Aorta (tissue), 5 donors: ENCODE measurements around the gene CCDC85C. TPM values are rescaled to one million over a fixed set of nuclear protein-coding genes. Genes with fewer than 3 reads are reported as not detected.

ENCODE experiments used
- ATAC-seq: fragments of 200-7000 bp; cut with Tn5 transposase; one replicate; pipeline ENCODE4 v1.9.1; 2022; ENCODE audit warnings: moderate library complexity; ENCODE audit not compliant: low FRiP score
- DNase-seq, 2 donors: peaks; one replicate each; pipeline ENCODE4 v3.0.0-alpha.2; 2020
- H3K27ac ChIP-seq, 2 donors: one replicate each; pipeline ENCODE4 v1.5.1; 2013; ENCODE audit warnings: low read length in 2 of 2, mild to moderate bottlenecking in 2 of 2, moderate library complexity in 2 of 2, control low read depth in 1 of 2, inconsistent platforms in 1 of 2, low read depth in 1 of 2
- H3K27me3 ChIP-seq, 2 donors: one replicate each; pipeline ENCODE4 v1.6.1; 2013; ENCODE audit warnings: control low read depth in 1 of 2, low read length in 1 of 2, mild to moderate bottlenecking in 1 of 2, moderate library complexity in 1 of 2; ENCODE audit not compliant: insufficient read depth in 2 of 2, control insufficient read depth in 1 of 2
- H3K36me3 ChIP-seq, 2 donors: one replicate each; pipeline ENCODE4 v1.6.1; 2013; ENCODE audit warnings: control low read depth in 1 of 2, low read length in 1 of 2, mild to moderate bottlenecking in 1 of 2; ENCODE audit not compliant: insufficient read depth in 2 of 2, control insufficient read depth in 1 of 2
- H3K4me1 ChIP-seq, 2 donors: one replicate each; pipeline ENCODE4 v1.6.1; 2013; ENCODE audit warnings: low read length in 2 of 2, control low read depth in 1 of 2, mild to moderate bottlenecking in 1 of 2, moderate library complexity in 1 of 2; ENCODE audit not compliant: insufficient read depth in 2 of 2, control insufficient read depth in 1 of 2
- H3K4me3 ChIP-seq, 2 donors: one replicate each; pipeline ENCODE4 v1.5.1; 2013; ENCODE audit warnings: low read length in 2 of 2, control low read depth in 1 of 2, mild to moderate bottlenecking in 1 of 2
- H3K9me3 ChIP-seq: one replicate; pipeline ENCODE4 v1.6.1; 2013; ENCODE audit warnings: mild to moderate bottlenecking, low read length; ENCODE audit not compliant: control insufficient read depth
- WGBS, 2 donors: extraction: QIAGEN DNeasy Blood & Tissue Kit; methylation state at CpG; one replicate each; pipeline ENCODE4 v1.1.7; 2013; 5-methylcytosine and 5-hydroxymethylcytosine counted together
- intact Hi-C, 2 donors: fragments of 100-400 bp; cut with DNase I; formaldehyde crosslinking; loops; one replicate each; pipeline versions ENCODE4 v1.14.2 to v1.15.0; 2022
- polyA plus RNA-seq, 2 donors: library from polyadenylated mRNA; stranded (reverse); fragments of 200-250 nt; gene quantifications; one replicate each; pipeline ENCODE4 v1.2.3, GENCODE V29; 2013
- total RNA-seq, 2 donors: library from RNA; stranded (reverse); fragmentation: NEBNext Ultra II Directional; extraction: Animal tissue kit (Norgen Biotek cat#: 25700); gene quantifications; one replicate each; pipeline ENCODE4 v1.2.1, GENCODE V29; 2021
- donor health status: healthy with polysubstance abuse.
- donor health status: Bipolar disorder and iron deficiency.
- donor health status: DM: no; HTN: no; CAD: no.
- donor health status: DM: no; HTN: no; CAD: no.
- donor health status: DM: yes; HTN: yes; CAD: no.

CCDC85C gene
- total and polyA plus RNA-seq, 4 donors: 1.2 to 8.1 (median 7.0) TPM

DNA sequence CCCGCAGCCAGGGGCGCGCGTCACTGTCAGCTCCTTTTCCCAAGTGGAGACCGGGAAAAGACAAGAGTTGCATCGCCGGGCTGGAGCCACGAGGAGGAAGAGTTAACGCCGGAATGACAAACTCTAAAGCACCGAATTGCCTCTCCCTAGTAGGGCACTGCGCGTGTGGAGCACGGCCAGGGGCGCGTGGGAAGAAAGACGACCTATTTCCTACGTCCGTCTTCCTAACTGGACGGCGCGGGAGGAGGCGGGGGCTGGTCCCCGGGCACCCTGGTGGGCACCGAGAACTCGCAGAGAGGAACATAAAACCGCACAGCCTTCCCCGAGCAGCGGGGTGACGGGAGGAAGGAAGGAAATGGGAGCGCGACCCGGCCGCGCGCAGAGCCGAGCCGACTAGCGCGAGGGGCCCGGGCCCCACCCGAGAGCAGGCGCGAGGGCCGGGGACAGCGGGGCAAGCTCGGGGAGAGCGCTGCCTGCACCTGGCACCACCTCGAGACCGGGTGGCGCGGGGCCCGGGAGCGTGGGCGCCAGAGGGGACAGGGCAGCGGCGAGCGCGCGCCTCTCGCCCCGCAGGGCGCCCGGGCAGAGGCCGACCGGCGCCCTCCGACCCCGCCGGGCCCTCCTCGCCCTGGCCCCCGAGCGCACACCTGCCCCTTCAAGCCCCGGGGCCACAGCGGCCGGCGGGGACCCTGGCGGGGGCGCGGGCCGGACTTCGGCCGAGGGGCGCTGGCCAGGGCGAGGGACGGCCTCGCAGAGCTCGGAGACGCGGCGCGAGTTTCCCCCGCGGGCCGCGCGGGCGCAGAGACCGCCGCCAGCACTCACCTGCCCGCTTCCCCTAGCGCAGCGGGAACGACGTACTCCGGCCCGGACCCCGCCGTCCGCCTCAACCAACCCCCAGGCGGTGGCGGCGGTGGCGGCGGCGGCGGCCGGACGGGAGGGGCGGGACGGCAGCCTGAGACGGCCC lies 123.8 kb downstream of the CCDC85C start, which contains the start of gene SETD3:
SETD3 (minus strand) TSS at position 954 of the 964 bp plus-strand sequence. CDS start 15,054 bp downstream, outside the sequence.
- H3K4me1 ChIP-seq: no peaks in the 10 kb centered on the region
- ATAC-seq: no peak
- WGBS, 2 donors: 0 to 1% methylated on average over 74 to 122 of the region's 122 CpGs
- H3K27ac ChIP-seq: peak within 1 kb of the TSS; percentile 88 to 91
- no peaks in the 10 kb centered on the region for H3K27me3 ChIP-seq
- H3K36me3 ChIP-seq: no peaks in the 10 kb centered on the region
- no peaks in the 10 kb centered on the region for H3K9me3 ChIP-seq
- peak within 1 kb of the TSS; percentile 89 to 92 for H3K4me3 ChIP-seq
- intact Hi-C loops: loop anchor here in 1 of 2 donors (2.0 to 10.0 kb wide), 2 partner anchors 49 to 125 kb away; partner anchors contain the start of gene CCDC85C
- peak; percentile 79 to 88 for DNase-seq

DNA sequence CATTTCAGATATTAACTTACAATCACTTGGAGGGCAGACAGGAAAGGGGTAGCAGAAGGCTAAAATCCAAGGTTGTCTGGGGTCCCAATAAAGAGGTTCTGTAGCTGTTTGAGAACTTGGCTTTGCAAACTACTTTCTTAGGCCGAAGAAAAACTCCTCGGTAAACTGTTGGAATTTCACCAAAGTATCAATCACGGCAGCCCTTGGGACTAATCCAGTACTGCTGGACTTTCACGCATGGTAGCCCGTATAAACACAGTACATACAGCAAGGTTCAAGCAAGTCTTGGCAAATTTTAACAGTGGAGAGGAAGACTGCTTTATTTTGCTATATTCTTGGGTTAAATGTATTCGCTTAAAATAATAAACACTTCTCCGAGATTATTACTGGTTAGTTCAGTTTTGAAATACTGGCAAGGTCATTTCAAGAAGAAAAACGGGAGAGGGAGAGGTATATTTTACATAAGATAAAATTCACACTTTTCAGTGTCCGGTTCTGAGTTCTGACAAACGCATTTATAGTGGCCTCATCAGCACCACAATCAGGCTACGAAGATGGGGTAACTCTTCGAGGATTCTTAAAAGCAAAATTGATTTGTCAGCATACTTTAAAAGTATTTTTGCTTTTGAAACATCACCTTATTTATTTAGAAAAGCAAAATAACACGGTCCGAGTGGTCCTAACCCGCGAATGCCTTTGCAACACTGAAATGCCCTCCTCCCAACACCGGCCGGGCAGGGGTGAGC lies 124.7 kb downstream of the CCDC85C start:
- H3K9me3 ChIP-seq: no peaks in the 10 kb centered on the region
- peak overlapping the region; percentile 2 to 85 for H3K4me3 ChIP-seq
- DNase-seq (no peak), ATAC-seq (no peak)
- H3K27me3 ChIP-seq: no peaks in the 10 kb centered on the region
- no peaks in the 10 kb centered on the region for H3K4me1 ChIP-seq
- intact Hi-C loops: no loop called here
- no peak overlapping the region for H3K27ac ChIP-seq
- WGBS, 2 donors: 2 to 4% methylated on average over 18 of the region's 18 CpGs
- no peaks in the 10 kb centered on the region for H3K36me3 ChIP-seq

DNA sequence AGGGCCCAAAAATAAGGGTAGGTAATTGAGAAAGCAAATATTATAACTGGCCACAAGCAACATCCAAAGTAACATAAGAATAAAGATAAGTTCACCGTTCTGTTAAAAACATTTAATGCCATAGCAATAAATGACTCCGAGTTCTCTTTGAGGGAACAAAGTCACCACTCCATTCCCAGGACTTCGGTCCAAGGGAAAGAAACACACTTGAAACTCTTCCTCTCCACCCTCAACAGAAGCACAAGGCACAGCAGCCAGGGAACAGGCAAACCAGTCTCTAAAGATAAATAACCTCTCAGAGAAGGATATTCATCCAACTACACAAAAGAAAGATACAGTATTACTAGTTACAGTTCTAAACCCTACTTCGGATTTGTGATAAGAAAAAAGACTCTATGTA lies 125.9 kb downstream of the CCDC85C start:
- Histone ChIP-seq H3K4me1 (no peaks in the 10 kb centered on the region), H3K27me3 (no peaks in the 10 kb centered on the region), H3K27ac (no peak overlapping the region), H3K36me3 (no peaks in the 10 kb centered on the region), H3K4me3 (no peak overlapping the region), H3K9me3 (no peaks in the 10 kb centered on the region)
- no peak for DNase-seq
- WGBS, 2 donors: 44 to 52% methylated on average over 4 of the region's 4 CpGs
- intact Hi-C loops: no loop called here
- no peak for ATAC-seq

DNA sequence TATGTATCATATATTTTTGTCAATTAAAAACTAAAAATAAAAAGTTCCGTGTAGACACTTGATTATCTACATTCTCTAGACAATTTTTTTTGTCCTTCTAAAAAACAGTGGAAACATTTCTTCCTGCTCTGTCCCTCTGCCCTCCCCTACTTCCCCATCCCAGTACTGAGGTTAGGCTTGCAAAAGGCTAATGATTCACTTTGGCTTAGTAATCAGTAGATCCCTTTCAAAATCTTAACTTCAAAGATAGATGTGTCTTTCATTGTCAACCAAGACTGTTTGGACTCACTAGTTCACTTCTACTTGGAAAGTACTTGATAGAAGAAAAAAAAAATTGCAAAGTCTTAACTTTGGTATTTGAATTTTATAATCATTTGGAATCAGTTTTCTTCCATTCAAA lies 127.1 kb downstream of the CCDC85C start:
- DNase-seq (no peak), ATAC-seq (no peak)
- Histone ChIP-seq H3K4me1 (no peaks in the 10 kb centered on the region), H3K4me3 (no peak overlapping the region), H3K9me3 (no peaks in the 10 kb centered on the region), H3K27me3 (no peaks in the 10 kb centered on the region), H3K27ac (no peak overlapping the region), H3K36me3 (no peaks in the 10 kb centered on the region)
- WGBS, 2 donors: 60 to 70% methylated on average over 1 of the region's 1 CpG
- intact Hi-C loops: no loop called here

DNA sequence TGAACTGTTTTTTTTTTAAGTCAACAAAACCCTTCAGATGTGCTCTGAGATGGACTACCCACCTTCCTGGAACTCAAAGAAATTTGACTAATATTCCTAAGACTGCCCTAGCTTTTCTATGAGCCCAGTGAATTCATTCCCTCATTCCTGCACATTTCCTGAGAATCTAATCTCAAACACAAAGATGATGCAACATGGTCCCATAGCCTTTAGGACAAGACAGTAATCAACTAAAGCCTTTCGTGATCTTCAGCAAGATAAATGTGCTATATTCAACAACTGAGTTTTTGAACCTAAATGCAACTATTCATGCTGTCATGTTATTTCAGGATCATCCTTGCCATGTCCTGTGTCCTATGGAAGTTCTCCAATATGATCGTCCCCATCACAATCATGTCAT lies 128.3 kb downstream of the CCDC85C start:
- WGBS, 2 donors: 89 to 94% methylated on average over 2 of the region's 2 CpGs
- Histone ChIP-seq H3K4me1 (no peaks in the 10 kb centered on the region), H3K4me3 (no peak overlapping the region), H3K27ac (no peak overlapping the region), H3K36me3 (no peaks in the 10 kb centered on the region), H3K9me3 (no peaks in the 10 kb centered on the region), H3K27me3 (no peaks in the 10 kb centered on the region)
- intact Hi-C loops: no loop called here
- DNase-seq (no peak), ATAC-seq (no peak)

DNA sequence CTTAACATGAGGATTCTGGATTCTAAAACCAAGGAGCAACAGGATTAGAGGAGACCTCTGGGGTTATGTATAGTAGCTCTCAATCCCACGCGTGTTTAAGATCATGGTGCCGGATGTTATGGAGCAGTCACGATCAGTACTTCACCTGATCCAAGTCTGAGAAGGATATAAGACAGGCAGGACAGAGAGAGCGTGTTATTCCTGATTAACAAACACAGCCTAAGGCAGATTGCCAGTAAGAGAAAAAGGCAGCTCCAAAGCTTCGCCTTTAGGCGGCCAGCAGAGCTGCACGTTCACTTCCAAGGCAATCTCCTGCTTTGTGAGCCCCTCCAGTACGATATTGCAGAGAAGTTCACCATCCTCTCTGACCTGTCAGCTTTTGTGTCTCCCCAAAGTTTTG lies 128.8 kb downstream of the CCDC85C start:
- H3K36me3 ChIP-seq: no peaks in the 10 kb centered on the region
- DNase-seq (no peak), ATAC-seq (no peak)
- H3K27me3 ChIP-seq: no peaks in the 10 kb centered on the region
- no peaks in the 10 kb centered on the region for H3K4me1 ChIP-seq
- no peak overlapping the region for H3K27ac ChIP-seq
- 72 to 80% methylated on average over 9 of the region's 9 CpGs for WGBS, 2 donors
- H3K4me3 ChIP-seq: no peak overlapping the region
- intact Hi-C loops: no loop called here
- H3K9me3 ChIP-seq: no peaks in the 10 kb centered on the region

DNA sequence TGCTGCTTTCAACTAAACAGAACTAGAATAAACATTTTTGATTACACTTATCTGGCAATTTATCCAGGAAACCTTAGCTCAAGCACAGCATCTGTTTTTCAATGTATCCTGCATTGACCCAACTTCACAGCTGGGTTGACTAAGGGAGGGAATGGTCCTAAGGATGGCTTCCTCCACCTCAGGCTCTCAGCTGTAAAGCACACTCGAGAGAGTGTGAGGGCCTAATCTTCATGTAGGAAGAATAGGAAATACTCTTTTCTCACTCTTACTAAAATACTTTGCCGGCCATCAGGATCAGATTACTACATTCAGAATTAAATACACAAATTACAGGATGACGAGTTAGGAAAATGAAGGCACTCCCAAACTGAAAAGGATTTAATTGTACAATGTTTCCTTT lies 130.5 kb downstream of the CCDC85C start:
- intact Hi-C loops: no loop called here
- ATAC-seq: no peak
- peaks cover 0 to 2% of the 10 kb centered on the region in 2 donors for H3K4me1 ChIP-seq
- DNase-seq: no peak
- no peak overlapping the region for H3K27ac ChIP-seq
- H3K4me3 ChIP-seq: no peak overlapping the region
- 91% methylated on average over 3 of the region's 3 CpGs for WGBS, 2 donors
- no peaks in the 10 kb centered on the region for H3K9me3 ChIP-seq
- H3K36me3 ChIP-seq: no peaks in the 10 kb centered on the region
- H3K27me3 ChIP-seq: no peaks in the 10 kb centered on the region

DNA sequence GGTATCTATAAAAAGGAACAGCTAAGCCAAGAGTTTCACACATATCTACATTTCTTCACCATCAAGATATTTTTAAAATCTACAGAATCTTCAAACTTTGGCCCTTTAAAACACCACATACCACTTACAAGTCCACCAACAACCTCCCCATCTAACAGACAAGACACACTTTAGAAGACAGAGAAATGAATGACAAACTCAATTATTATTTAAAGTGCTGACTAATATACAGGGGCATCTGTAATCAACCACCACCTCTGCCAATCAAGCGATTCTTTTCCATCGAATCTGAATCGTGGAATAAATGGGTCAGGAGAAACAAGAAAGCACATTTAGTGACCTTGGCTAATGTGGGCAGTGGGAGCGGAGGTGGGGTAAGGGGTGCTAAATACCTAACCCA lies 131.1 kb downstream of the CCDC85C start:
- WGBS, 2 donors: 85 to 87% methylated on average over 4 of the region's 4 CpGs
- DNase-seq (no peak), ATAC-seq (no peak)
- peaks cover 0 to 2% of the 10 kb centered on the region in 2 donors for H3K4me1 ChIP-seq
- no peak overlapping the region for H3K27ac ChIP-seq
- no peaks in the 10 kb centered on the region for H3K9me3 ChIP-seq
- intact Hi-C loops: no loop called here
- H3K36me3 ChIP-seq: no peaks in the 10 kb centered on the region
- no peaks in the 10 kb centered on the region for H3K27me3 ChIP-seq
- H3K4me3 ChIP-seq: no peak overlapping the region
